ENCODE data around the gene NUP93. TPM values are rescaled to one million over a fixed set of nuclear protein-coding genes. Genes with fewer than 3 reads are reported as not detected.
A peak's percentile ranks its signal among the peaks of the same experiment; 100 is the strongest.

Gene NUP93
- total RNA-seq, 1 experiment from 2014 or later = 165 TPM

DNA sequence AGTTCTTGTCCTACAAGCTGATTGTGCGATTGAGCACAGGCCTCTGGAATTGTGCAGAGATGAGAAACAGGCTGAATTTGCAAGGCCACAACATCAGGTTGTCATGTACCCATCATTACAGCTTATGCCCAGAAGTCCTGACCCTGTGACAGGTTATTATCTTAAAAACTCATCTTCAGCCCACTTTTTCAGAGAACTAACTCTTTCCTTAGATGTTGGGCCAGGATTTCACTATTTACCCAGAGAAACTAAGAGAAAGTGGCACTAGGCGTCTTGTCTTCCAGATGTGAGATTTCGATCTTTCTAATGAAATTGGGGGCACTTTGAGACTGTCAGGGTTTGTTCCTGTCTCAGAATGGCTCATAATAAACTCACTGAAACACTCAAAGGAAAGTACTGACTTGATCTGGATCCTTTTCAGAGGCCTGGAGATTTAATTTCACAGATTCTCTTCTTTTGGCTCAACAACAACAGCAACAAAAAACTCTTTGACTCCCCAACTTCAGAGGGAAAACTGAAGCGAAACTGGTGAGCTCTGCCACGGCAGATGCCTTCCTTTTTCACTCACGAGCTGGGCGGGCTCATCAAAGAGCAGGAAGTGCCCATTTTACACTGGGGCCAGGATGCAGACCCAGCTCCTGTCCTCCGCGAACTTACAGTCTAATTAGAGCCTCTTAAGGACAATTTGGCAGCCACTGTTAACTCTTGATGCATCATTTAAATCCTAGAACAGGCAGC lies 117.4 kb downstream of the NUP93 start:
- no peaks in the 10 kb centered on the region for H3K23me2 ChIP-seq (ENCODE audit: insufficient read length, low read depth, low read length, poor library complexity, severe bottlenecking)
- no peak overlapping the region for H3T11ph ChIP-seq (ENCODE audit: low read length)
- H4K8ac ChIP-seq (replicated peaks; ENCODE audit: insufficient read length, low read depth, low read length) = no peak overlapping the region
- H3K14ac ChIP-seq (ENCODE audit: insufficient read depth, low read length) = no peak overlapping the region
- no peak overlapping the region for H2BK5ac ChIP-seq (ENCODE audit: insufficient read length, low read length)
- H3K27me3 Mint-ChIP-seq (ENCODE audit: low read depth) = no peaks in the 10 kb centered on the region; the same call in 1 of the 2 replicates
- H3K4me2 ChIP-seq (ENCODE audit: insufficient read depth, insufficient read length, low read length) = no peak overlapping the region
- H3K4me1 Mint-ChIP-seq = peaks cover 20 to 22% of the 10 kb centered on the region in 2 experiments
- TF ChIP-seq, protein P1, sequence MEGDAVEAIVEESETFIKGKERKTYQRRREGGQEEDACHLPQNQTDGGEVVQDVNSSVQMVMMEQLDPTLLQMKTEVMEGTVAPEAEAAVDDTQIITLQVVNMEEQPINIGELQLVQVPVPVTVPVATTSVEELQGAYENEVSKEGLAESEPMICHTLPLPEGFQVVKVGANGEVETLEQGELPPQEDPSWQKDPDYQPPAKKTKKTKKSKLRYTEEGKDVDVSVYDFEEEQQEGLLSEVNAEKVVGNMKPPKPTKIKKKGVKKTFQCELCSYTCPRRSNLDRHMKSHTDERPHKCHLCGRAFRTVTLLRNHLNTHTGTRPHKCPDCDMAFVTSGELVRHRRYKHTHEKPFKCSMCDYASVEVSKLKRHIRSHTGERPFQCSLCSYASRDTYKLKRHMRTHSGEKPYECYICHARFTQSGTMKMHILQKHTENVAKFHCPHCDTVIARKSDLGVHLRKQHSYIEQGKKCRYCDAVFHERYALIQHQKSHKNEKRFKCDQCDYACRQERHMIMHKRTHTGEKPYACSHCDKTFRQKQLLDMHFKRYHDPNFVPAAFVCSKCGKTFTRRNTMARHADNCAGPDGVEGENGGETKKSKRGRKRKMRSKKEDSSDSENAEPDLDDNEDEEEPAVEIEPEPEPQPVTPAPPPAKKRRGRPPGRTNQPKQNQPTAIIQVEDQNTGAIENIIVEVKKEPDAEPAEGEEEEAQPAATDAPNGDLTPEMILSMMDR (conservative IDR thresholded peaks at IDR 0.05) = no peak
- H4K5ac ChIP-seq (ENCODE audit: insufficient read length, low read depth, low read length) = no peak overlapping the region
- no peak overlapping the region for H3K18ac ChIP-seq (ENCODE audit: insufficient read length, low read depth, low read length)
- H4K20me1 ChIP-seq (ENCODE audit: control insufficient read depth, insufficient read depth, insufficient read length) = no peaks in the 10 kb centered on the region
- H2BK20ac ChIP-seq (ENCODE audit: low read depth, low read length, poor library complexity, severe bottlenecking) = no peak overlapping the region
- no peak overlapping the region for H3K9ac ChIP-seq (ENCODE audit: extremely low read depth, insufficient read length, low read length)
- H3K27ac ChIP-seq (ENCODE audit: insufficient read length, low read depth, low read length) = no peak overlapping the region
- no peaks in the 10 kb centered on the region for H3K27me3 ChIP-seq (ENCODE audit: insufficient read depth, low read length)
- no peak overlapping the region for H3K56ac ChIP-seq (ENCODE audit: insufficient read length, low read depth, low read length)
- H2AK5ac ChIP-seq (ENCODE audit: insufficient read length, low read length) = no peak overlapping the region
- WGBS (ENCODE audit: extremely low coverage, insufficient read length, low lambda C conversion rate) = no CpG with 5 or more reads among the region's 9 CpGs
- H3K36me3 Mint-ChIP-seq (ENCODE audit: insufficient read depth in 1 of 3, low read depth in 3 of 3) = peaks cover 14 to 33% (median 23%) of the 10 kb centered on the region in 3 experiments; a peak in 6 of 7 replicates
- no peak overlapping the region for H2AFZ ChIP-seq (ENCODE audit: low read length)
- H3K79me2 ChIP-seq (ENCODE audit: insufficient read depth, low read length) = no peaks in the 10 kb centered on the region
- no peak overlapping the region for H2BK12ac ChIP-seq (ENCODE audit: insufficient read length, low read depth, low read length)
- no peak overlapping the region for H2BK120ac ChIP-seq (ENCODE audit: low read depth, low read length, poor library complexity, severe bottlenecking)
- no peak overlapping the region for H3K4me3 Mint-ChIP-seq
- H3K27ac Mint-ChIP-seq = peak overlapping the region in 2 of 3 experiments; percentile 45 to 52; a peak in 5 of 7 replicates
- 0 out of 2 replicates have a peak, but pooled peaks cover 2% of the 10 kb centered on the region for H3K4me1 ChIP-seq (ENCODE audit: insufficient read depth, low read length)
- no peak overlapping the region for H3K4ac ChIP-seq (ENCODE audit: low read depth, low read length)
- no peak overlapping the region for H4K91ac ChIP-seq (ENCODE audit: insufficient read length, low read depth, low read length)
- H3K9me3 Mint-ChIP-seq = no peaks in the 10 kb centered on the region; a peak in 1 of 5 replicates
- no peak for DNase-seq
- H2BK15ac ChIP-seq (ENCODE audit: low read depth, low read length) = no peak overlapping the region
- H3K9me3 ChIP-seq (ENCODE audit: control insufficient read depth, low read depth, low read length) = no peaks in the 10 kb centered on the region
- H3K79me1 ChIP-seq (ENCODE audit: insufficient read depth, low read depth, low read length, poor library complexity, severe bottlenecking) = no peaks in the 10 kb centered on the region
- no peak overlapping the region for H3K23ac ChIP-seq (ENCODE audit: insufficient read length, low read depth, low read length)

Data from H9 (cell line).